Inflammatory macrophage (primary cell): ENCODE data around the gene ABCA6.
A peak's percentile ranks its signal among the peaks of the same experiment; 100 is the strongest.

Source experiments
- DNase-seq, 2 donors: peaks; one replicate each; pipeline ENCODE4 v3.0.0-alpha.2; 2020 to 2022

ABCA6 gene

GRCh38 chr17:69047368-69048263 lies 94.1 kb downstream of the ABCA6 start:
- DNase-seq: peak; percentile 89 to 95

GRCh38 chr17:69046121-69046807 lies 95.4 kb downstream of the ABCA6 start:
- DNase-seq: no peak

GRCh38 chr17:69045646-69046045 lies 96.0 kb downstream of the ABCA6 start:
- DNase-seq: no peak

- DNase-seq: no peak
Measured at GRCh38 chr17:69044371-69044770, 97.3 kb downstream of the ABCA6 start.

DNA sequence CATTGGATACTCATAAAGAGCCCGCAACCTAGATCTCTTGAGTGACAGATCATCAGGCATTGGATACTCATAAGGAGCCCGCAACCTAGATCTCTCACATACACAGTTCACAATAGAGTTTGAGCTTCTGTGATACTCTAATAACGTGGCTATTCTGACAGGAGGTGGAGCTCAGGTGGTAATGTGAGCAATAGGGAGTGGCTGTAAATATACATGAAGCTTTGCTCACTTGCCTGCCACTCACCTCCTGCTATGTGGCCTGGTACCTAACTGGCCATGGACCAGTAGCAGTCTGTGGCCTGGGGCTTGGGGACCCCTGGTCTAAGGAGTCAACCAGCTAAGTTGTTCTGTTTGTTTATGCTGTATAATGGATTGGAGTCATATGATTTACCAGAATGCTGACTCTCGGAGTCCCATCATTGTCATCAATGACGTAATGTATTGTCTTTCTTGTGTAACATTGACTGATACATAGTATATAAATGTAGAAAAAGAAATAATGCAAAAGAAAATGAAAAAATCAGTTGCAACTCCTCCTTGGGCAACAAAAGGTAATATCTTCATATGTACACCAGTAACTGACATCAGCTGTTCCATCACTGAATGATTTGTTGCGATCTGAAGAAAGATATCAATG lies 98.5 kb downstream of the ABCA6 start:
- peak in 1 of 2 donors; percentile 36 for DNase-seq

GRCh38 chr17:69042308-69042707 lies 99.4 kb downstream of the ABCA6 start:
- DNase-seq: no peak

GRCh38 chr17:69031839-69032238 lies 109.9 kb downstream of the ABCA6 start:
- no peak for DNase-seq

DNA sequence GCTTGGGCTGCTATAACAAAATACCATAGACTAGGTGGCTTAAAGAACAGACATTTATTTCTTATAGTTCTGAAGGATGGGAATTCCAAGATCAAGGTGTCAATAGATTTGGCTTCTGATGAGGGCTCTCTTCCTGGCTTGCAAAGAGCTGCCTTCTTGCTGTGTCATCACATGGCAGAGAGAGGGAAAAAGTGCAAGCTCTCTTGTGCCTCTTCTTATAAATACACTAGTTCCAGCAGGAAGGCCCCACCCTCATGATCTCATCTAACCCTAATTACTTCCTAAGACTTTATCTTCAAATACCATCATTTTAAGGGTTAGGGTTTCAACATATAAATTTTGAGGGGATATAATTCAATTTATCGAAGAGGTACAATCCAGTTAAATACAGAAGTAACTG lies 111.5 kb downstream of the ABCA6 start:
- no peak for DNase-seq
